HT-29 (cell line): ENCODE data around the gene TJP1. TPM values are rescaled to one million over a fixed set of nuclear protein-coding genes. Genes with fewer than 3 reads are reported as not detected.
"Not testable (repeated sequence)": the region's sequence is repeated elsewhere in the genome, so short reads cannot be mapped to it uniquely, and the experiment has no call there.

Source experiments
- DNase-seq: peaks from one replicate; pipeline ENCODE4 v3.0.0-alpha.2; 2015; ENCODE audit warnings: low spot score
- small RNA-seq: library from RNA; depleted of rRNA; stranded (forward); fragments of <200 nt; gene quantifications from one replicate; pipeline ENCODE3, GENCODE V24; 2014
- total RNA-seq: library from RNA; depleted of rRNA; stranded (reverse); fragments of >200 nt; shearing (Covaris generic); gene quantifications from 2 replicates; pipeline ENCODE4 v1.2.3, GENCODE V29; 2014

TJP1 gene
- total RNA-seq, 1 experiment from 2014 or later = 61.6 TPM

GRCh38 chr15:29670266-29670665 is 152.0 kb downstream of the TJP1 start:
- peak; percentile 34 for DNase-seq

GRCh38 chr15:29669823-29670222 is 152.4 kb downstream of the TJP1 start:
- DNase-seq = no peak

- peak; percentile 98 for DNase-seq
These were observed 154.1 kb downstream of the TJP1 start for GRCh38 chr15:29668120-29668602.

GRCh38 chr15:29666241-29666640 is 156.0 kb downstream of the TJP1 start:
- no peak for DNase-seq

GRCh38 chr15:29665444-29666003 is 156.7 kb downstream of the TJP1 start:
- DNase-seq = no peak

GRCh38 chr15:29664406-29664805 is 157.9 kb downstream of the TJP1 start:
- no peak for DNase-seq

- DNase-seq = not testable (repeated sequence)
These were observed 164.8 kb downstream of the TJP1 start for GRCh38 chr15:29657476-29657817.

- no peak for DNase-seq
These were observed 165.4 kb downstream of the TJP1 start for GRCh38 chr15:29656636-29657475.

GRCh38 chr15:29652595-29652994 is 169.7 kb downstream of the TJP1 start:
- no peak for DNase-seq

- no peak for DNase-seq
These were observed 170.6 kb downstream of the TJP1 start for GRCh38 chr15:29651476-29652233.

Small RNA genes lying within 50 kb of the gene (small RNA-seq; reads per million reads assigned to genes)
- not detected for gene HMGN2P5
